Retinal pigment epithelial cell (primary cell): ENCODE measurements around the gene TUBD1.
"Not testable (repeated sequence)": the region's sequence is repeated elsewhere in the genome, so short reads cannot be mapped to it uniquely, and the experiment has no call there.

Experiments used
- DNase-seq: peaks from one replicate; pipeline ENCODE4 v3.0.0-alpha.2; 2010; ENCODE audit warnings: low read depth
- H3K4me3 ChIP-seq: 2 replicates; pipeline ENCODE4 v1.5.1; 2011; ENCODE audit warnings: mild to moderate bottlenecking, low read length, control low read depth, moderate library complexity
- CTCF ChIP-seq: conservative IDR thresholded peaks from 2 replicates; pipeline ENCODE4 v1.5.1; 2011; ENCODE audit warnings: low read depth, low read length, control low read depth, inconsistent platforms

The TUBD1 gene

GRCh38 chr17:59888145-59888750 lies 4.5 kb downstream of the TUBD1 start:
- no peak overlapping the region for H3K4me3 ChIP-seq
- no peak for TF ChIP-seq CTCF
- no peak for DNase-seq

- TF ChIP-seq CTCF, result no peak
- no peak for DNase-seq
- H3K4me3 ChIP-seq, result no peak overlapping the region
Measured at GRCh38 chr17:59884861-59885260, 7.9 kb downstream of the TUBD1 start.

GRCh38 chr17:59878624-59879023 lies 14.1 kb downstream of the TUBD1 start:
- TF ChIP-seq CTCF, result no peak
- no peak for DNase-seq
- H3K4me3 ChIP-seq, result no peak overlapping the region

- TF ChIP-seq CTCF, result no peak
- no peak for DNase-seq
- no peak overlapping the region for H3K4me3 ChIP-seq
Measured at GRCh38 chr17:59877965-59878364, 14.8 kb downstream of the TUBD1 start.

GRCh38 chr17:59876107-59876506 lies 16.6 kb downstream of the TUBD1 start:
- H3K4me3 ChIP-seq, result no peak overlapping the region
- no peak for TF ChIP-seq CTCF
- DNase-seq, result no peak

GRCh38 chr17:59874376-59874775 lies 18.4 kb downstream of the TUBD1 start:
- no peak for TF ChIP-seq CTCF
- no peak overlapping the region for H3K4me3 ChIP-seq
- DNase-seq, result no peak

GRCh38 chr17:59873414-59873813 lies 19.3 kb downstream of the TUBD1 start:
- not testable (repeated sequence) for H3K4me3 ChIP-seq, DNase-seq

- no peak for TF ChIP-seq CTCF
- H3K4me3 ChIP-seq, result no peak overlapping the region
- no peak for DNase-seq
Measured at GRCh38 chr17:59872351-59872750, 20.4 kb downstream of the TUBD1 start.
